ENCODE measurements around the gene FAM216B. TPM values are rescaled to one million over a fixed set of nuclear protein-coding genes. Genes with fewer than 3 reads are reported as not detected.
"Not testable (repeated sequence)": the region's sequence is repeated elsewhere in the genome, so short reads cannot be mapped to it uniquely, and the experiment has no call there.

Gene FAM216B
- polyA plus RNA-seq, 1 experiment: 0.02 TPM

DNA sequence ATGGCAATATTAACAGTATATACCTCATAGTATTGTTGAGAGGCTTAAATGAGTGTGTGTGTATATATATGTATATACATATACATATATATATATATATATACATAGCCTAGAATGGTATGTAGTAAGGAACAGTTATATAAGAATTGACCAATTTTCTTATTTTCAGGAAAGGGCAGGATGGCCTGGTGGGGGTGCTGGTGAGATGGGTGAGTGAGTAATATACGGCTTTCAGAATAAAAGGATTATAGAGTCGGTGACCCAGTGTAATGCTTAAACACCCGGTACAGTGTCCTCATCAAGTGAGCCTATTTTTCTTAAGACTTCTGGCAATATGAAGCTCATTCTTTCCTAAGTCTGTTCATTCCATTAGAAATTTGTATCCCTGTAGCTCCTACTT, 11.7 kb upstream of the FAM216B start:
- CTCF ChIA-PET: no interaction called here
- no peaks in the 10 kb centered on the region for H3K27me3 ChIP-seq (ENCODE audit: control insufficient read depth, insufficient read depth, low read length)
- no peak overlapping the region for H3K27ac ChIP-seq (ENCODE audit: low read depth, low read length)
- TF ChIP-seq, protein P1, sequence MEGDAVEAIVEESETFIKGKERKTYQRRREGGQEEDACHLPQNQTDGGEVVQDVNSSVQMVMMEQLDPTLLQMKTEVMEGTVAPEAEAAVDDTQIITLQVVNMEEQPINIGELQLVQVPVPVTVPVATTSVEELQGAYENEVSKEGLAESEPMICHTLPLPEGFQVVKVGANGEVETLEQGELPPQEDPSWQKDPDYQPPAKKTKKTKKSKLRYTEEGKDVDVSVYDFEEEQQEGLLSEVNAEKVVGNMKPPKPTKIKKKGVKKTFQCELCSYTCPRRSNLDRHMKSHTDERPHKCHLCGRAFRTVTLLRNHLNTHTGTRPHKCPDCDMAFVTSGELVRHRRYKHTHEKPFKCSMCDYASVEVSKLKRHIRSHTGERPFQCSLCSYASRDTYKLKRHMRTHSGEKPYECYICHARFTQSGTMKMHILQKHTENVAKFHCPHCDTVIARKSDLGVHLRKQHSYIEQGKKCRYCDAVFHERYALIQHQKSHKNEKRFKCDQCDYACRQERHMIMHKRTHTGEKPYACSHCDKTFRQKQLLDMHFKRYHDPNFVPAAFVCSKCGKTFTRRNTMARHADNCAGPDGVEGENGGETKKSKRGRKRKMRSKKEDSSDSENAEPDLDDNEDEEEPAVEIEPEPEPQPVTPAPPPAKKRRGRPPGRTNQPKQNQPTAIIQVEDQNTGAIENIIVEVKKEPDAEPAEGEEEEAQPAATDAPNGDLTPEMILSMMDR (IDR thresholded peaks at IDR 0.05; ENCODE audit: low read depth, low read length): no peak
- POLR2A ChIA-PET: no interaction called here
- DNase-seq (ENCODE audit: low read depth, low spot score): no peak
- no peaks in the 10 kb centered on the region for H3K9me3 ChIP-seq (ENCODE audit: control insufficient read depth, insufficient read depth, low read length)
- no peak overlapping the region for H3K4me3 ChIP-seq (ENCODE audit: low read depth, low read length)

DNA sequence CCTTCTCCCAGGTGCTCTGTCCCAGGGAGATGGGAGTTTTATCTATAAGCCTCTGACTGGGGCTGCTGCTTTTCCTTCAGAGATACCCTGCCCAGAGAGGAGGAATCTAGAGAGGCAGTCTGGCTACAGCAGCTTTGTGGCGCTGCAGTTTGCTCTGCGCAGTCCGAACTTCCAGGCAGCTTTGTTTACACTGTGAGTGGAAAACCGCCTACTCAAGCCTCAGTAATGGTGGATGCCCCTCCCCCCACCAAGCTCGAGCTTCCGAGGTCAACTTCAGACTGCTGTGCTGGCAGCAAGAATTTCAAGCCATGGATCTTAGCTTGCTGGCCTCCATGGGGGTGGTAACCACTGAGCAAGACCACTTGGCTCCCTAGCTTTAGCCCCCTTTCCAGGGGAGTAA, 4.8 kb upstream of the FAM216B start:
- H3K4me3 ChIP-seq (ENCODE audit: low read depth, low read length); POLR2A ChIA-PET; H3K9me3 ChIP-seq (ENCODE audit: control insufficient read depth, insufficient read depth, low read length); H3K27ac ChIP-seq (ENCODE audit: low read depth, low read length); DNase-seq (ENCODE audit: low read depth, low spot score); CTCF ChIA-PET; H3K27me3 ChIP-seq (ENCODE audit: control insufficient read depth, insufficient read depth, low read length): not testable (repeated sequence)

- DNase-seq (ENCODE audit: low read depth, low spot score): no peak
Measured at GRCh38 chr13:42777467-42777866, 3.9 kb upstream of the FAM216B start.

GRCh38 chr13:42780044-42780443, 1.3 kb upstream of the FAM216B start:
- POLR2A ChIA-PET: no interaction called here
- Histone ChIP-seq H3K27ac (ENCODE audit: low read depth, low read length) (no peak overlapping the region), H3K4me3 (ENCODE audit: low read depth, low read length) (no peak overlapping the region), H3K9me3 (ENCODE audit: control insufficient read depth, insufficient read depth, low read length) (no peaks in the 10 kb centered on the region), H3K27me3 (ENCODE audit: control insufficient read depth, insufficient read depth, low read length) (no peaks in the 10 kb centered on the region)
- DNase-seq (ENCODE audit: low read depth, low spot score): no peak
- TF ChIP-seq, protein P1 (IDR thresholded peaks at IDR 0.05; ENCODE audit: low read depth, low read length): no peak
- CTCF ChIA-PET: no interaction called here

More at GRCh38 chr13:42777467-42777866, 3.9 kb upstream of the FAM216B start:
- H3K4me3 ChIP-seq (ENCODE audit: low read depth, low read length): no peak overlapping the region
- H3K27me3 ChIP-seq (ENCODE audit: control insufficient read depth, insufficient read depth, low read length): no peaks in the 10 kb centered on the region
- POLR2A ChIA-PET: no interaction called here
- H3K27ac ChIP-seq (ENCODE audit: low read depth, low read length): no peak overlapping the region
- TF ChIP-seq, protein P1 (IDR thresholded peaks at IDR 0.05; ENCODE audit: low read depth, low read length): no peak
- CTCF ChIA-PET: no interaction called here
- H3K9me3 ChIP-seq (ENCODE audit: control insufficient read depth, insufficient read depth, low read length): no peaks in the 10 kb centered on the region

- Histone ChIP-seq H3K4me3 (ENCODE audit: low read depth, low read length) (no peak overlapping the region), H3K9me3 (ENCODE audit: control insufficient read depth, insufficient read depth, low read length) (no peaks in the 10 kb centered on the region), H3K27ac (ENCODE audit: low read depth, low read length) (no peak overlapping the region), H3K27me3 (ENCODE audit: control insufficient read depth, insufficient read depth, low read length) (no peaks in the 10 kb centered on the region)
- POLR2A ChIA-PET: interaction anchor here (0.6 kb wide), 1 partner anchor 472 kb away, joined by 3 read pairs; no protein-coding TSS in a partner anchor
- CTCF ChIA-PET: interaction anchor here (0.6 to 1.1 kb wide), 2 partner anchors 19 to 29 kb away, joined by 3 to 4 read pairs; no protein-coding TSS in a partner anchor
- TF ChIP-seq, protein P1 (IDR thresholded peaks at IDR 0.05; ENCODE audit: low read depth, low read length): no peak
- no peak for DNase-seq (ENCODE audit: low read depth, low spot score)
Measured at GRCh38 chr13:42786715-42787114, 5.3 kb downstream of the FAM216B start.

GRCh38 chr13:42788601-42789000, 7.2 kb downstream of the FAM216B start:
- Histone ChIP-seq H3K27me3 (ENCODE audit: control insufficient read depth, insufficient read depth, low read length) (no peaks in the 10 kb centered on the region), H3K4me3 (ENCODE audit: low read depth, low read length) (no peak overlapping the region), H3K9me3 (ENCODE audit: control insufficient read depth, insufficient read depth, low read length) (no peaks in the 10 kb centered on the region), H3K27ac (ENCODE audit: low read depth, low read length) (no peak overlapping the region)
- ChIA-PET CTCF (no interaction called here), POLR2A (no interaction called here)
- TF ChIP-seq, protein P1 (IDR thresholded peaks at IDR 0.05; ENCODE audit: low read depth, low read length): no peak
- no peak for DNase-seq (ENCODE audit: low read depth, low spot score)
